Hepatocyte (in vitro differentiated cells): ENCODE data around the gene GID4.

Source experiments
- EZH2 ChIP-seq: fragments of 200-600 bp; sonication (generic); IDR thresholded peaks from 2 replicates; pipeline ENCODE4 v1.6.1; 2016; ENCODE audit warnings: antibody characterized with exemption, mild to moderate bottlenecking, borderline replicate concordance
- EZH2phosphoT487 ChIP-seq: fragments of 200-600 bp; sonication (generic); IDR thresholded peaks from one replicate; pipeline ENCODE4 v1.6.1; 2018; ENCODE audit warnings: antibody characterized with exemption, mild to moderate bottlenecking, low read depth, moderate library complexity; ENCODE audit not compliant: unreplicated experiment, severe bottlenecking
- TF ChIP-seq, protein P1 (sequence below): fragments of 200-600 bp; sonication (generic); IDR thresholded peaks from 2 replicates; pipeline ENCODE4 v1.5.1; 2016; ENCODE audit warnings: antibody characterized with exemption, mild to moderate bottlenecking; ENCODE audit not compliant: poor library complexity

DNA sequence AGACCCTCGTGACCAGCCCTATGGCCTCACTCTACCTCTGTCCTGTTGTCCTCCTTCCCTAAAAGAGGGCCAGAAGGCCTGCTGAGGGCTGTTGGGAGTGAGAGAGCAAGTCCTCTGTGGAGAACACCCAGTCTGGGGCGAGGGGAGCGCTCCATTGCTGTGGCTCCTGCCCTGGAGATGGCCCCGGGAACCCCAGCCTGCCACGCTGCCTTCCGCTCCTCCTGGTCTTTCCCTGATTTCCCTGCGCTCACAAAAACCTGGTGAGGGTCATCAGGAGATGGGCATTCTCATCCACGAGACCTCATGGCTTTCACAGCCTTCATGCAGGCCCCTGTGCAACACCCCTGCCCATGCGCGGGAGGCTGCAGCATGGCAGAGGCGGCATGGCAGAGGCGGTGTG is 45.4 kb upstream of the GID4 start:
- TF ChIP-seq, protein P1, sequence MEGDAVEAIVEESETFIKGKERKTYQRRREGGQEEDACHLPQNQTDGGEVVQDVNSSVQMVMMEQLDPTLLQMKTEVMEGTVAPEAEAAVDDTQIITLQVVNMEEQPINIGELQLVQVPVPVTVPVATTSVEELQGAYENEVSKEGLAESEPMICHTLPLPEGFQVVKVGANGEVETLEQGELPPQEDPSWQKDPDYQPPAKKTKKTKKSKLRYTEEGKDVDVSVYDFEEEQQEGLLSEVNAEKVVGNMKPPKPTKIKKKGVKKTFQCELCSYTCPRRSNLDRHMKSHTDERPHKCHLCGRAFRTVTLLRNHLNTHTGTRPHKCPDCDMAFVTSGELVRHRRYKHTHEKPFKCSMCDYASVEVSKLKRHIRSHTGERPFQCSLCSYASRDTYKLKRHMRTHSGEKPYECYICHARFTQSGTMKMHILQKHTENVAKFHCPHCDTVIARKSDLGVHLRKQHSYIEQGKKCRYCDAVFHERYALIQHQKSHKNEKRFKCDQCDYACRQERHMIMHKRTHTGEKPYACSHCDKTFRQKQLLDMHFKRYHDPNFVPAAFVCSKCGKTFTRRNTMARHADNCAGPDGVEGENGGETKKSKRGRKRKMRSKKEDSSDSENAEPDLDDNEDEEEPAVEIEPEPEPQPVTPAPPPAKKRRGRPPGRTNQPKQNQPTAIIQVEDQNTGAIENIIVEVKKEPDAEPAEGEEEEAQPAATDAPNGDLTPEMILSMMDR = no peak
- no peak for TF ChIP-seq EZH2
- no peak for TF ChIP-seq EZH2phosphoT487
